PC-9 (cell line): ENCODE data around the gene LSM4.

ENCODE experiments used
- EZH2 ChIP-seq: fragments of 200-600 bp; sonication (generic); IDR thresholded peaks from 2 replicates; pipeline ENCODE4 v1.8.0; 2017; ENCODE audit warnings: antibody characterized with exemption, low read depth
- TF ChIP-seq, protein P1 (sequence below): fragments of 200-600 bp; sonication (generic); conservative IDR thresholded peaks from 2 replicates; pipeline ENCODE4 v1.6.1; 2017; ENCODE audit warnings: mixed run types, antibody characterized with exemption, mild to moderate bottlenecking, moderate library complexity

DNA sequence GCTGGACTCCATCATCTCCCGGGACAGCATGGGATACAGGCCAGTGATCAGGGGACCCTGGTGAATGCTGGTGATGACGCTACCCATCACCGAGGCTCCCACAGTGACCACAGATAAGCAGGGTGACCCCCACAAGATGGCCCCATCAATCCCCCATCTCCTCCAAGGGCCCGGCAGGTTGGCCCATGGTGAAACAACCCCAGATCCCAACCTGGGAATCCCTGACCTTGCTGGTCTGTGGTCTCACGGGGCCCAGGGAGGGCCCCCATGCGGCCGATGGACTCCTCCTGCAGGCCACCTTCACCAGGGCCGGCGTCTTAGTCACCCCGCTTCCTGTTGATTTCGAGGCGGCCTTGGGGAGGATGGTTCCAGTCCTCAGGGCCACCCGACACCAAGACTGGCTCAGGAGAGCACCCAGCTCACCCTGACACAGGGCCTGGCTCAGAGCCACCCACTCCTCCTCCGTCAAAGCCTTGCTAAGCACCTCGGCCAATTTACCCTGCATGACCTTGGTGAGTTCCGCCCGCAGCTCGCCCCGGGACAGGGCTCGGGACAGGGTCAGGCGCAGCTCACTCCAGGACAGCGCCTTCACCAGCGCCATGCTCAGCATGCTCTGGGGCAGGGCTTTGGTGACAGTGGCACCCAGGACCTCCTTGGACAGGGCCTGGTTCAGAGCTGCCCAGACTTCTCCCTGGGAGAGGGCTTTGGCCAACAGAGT, 58.6 kb downstream of the LSM4 start:
- TF ChIP-seq, protein P1, sequence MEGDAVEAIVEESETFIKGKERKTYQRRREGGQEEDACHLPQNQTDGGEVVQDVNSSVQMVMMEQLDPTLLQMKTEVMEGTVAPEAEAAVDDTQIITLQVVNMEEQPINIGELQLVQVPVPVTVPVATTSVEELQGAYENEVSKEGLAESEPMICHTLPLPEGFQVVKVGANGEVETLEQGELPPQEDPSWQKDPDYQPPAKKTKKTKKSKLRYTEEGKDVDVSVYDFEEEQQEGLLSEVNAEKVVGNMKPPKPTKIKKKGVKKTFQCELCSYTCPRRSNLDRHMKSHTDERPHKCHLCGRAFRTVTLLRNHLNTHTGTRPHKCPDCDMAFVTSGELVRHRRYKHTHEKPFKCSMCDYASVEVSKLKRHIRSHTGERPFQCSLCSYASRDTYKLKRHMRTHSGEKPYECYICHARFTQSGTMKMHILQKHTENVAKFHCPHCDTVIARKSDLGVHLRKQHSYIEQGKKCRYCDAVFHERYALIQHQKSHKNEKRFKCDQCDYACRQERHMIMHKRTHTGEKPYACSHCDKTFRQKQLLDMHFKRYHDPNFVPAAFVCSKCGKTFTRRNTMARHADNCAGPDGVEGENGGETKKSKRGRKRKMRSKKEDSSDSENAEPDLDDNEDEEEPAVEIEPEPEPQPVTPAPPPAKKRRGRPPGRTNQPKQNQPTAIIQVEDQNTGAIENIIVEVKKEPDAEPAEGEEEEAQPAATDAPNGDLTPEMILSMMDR: no peak
- TF ChIP-seq EZH2: no peak
